ENCODE data around the gene NUTM2D.
"Not testable (repeated sequence)": the region's sequence is repeated elsewhere in the genome, so short reads cannot be mapped to it uniquely, and the experiment has no call there.

The NUTM2D gene

DNA sequence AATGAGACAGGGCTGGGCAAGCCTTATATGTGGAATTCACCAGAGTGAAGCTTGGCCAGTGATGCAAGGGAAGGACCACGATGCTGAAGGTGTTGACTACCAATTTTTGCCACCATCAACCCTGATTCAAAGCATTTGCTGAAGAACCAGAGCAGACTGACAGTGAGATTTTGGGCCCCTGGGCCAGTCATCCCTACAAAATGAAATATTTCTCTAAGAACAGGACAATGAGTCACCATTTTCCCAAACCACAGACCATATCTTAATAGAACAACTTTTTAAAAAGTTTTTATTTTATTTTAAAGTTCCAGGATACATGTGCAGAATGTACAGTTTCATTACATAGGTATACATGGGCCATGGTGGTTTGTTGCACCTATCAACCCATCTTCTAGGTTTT is 16.5 kb downstream of the NUTM2D start:
- peak; percentile 15 for DNase-seq (ENCODE audit: low read depth)

DNA sequence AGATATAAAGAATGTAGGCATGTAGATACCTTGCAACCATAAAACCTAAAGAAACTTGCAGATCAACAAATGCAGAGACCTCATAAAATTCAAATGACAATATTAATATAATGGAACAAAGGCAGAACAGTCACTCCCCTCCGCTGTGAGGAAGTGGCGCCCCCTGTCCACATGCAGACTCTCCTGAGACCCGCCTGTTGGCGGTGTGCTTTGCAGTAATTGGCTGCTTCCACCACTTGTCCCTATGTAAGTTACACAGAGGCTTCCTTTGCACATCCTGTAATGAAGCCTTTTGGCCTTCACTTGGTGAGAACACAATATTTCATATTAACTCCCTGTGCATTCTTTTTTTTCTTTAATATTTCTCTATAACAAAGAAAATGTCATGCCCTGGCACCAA is 21.6 kb downstream of the NUTM2D start:
- not testable (repeated sequence) for DNase-seq (ENCODE audit: low read depth)

GRCh38 chr10:87383149-87383857 is 25.8 kb downstream of the NUTM2D start:
- peak; percentile 15 for DNase-seq (ENCODE audit: low read depth)

- not testable (repeated sequence) for DNase-seq (ENCODE audit: low read depth)
Measured at GRCh38 chr10:87384283-87384682, 26.7 kb downstream of the NUTM2D start.

- DNase-seq (ENCODE audit: low read depth) = not testable (repeated sequence)
Measured at GRCh38 chr10:87385762-87386360, 28.3 kb downstream of the NUTM2D start.

DNA sequence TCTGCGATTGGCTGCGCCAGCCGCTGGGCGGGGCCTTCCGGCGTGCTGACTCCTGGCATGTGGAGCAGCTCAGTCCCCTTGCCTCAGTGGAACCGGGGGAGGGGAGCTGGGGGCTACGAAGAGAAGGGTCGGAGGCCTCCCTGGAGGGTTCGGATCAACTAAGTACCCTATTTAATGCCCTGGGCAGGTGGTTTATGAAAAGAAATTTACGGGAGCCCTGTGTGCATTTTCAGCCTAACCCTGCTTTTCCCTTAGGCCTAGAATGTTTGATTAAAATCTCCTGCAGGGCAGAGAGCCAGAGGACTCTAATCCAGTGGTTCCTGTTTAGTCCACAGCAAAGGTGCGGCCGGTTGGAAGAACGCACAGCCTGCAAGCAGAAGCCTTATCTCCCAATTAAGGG is 33.8 kb downstream of the NUTM2D start:
- DNase-seq (ENCODE audit: low read depth) = not testable (repeated sequence)

DNA sequence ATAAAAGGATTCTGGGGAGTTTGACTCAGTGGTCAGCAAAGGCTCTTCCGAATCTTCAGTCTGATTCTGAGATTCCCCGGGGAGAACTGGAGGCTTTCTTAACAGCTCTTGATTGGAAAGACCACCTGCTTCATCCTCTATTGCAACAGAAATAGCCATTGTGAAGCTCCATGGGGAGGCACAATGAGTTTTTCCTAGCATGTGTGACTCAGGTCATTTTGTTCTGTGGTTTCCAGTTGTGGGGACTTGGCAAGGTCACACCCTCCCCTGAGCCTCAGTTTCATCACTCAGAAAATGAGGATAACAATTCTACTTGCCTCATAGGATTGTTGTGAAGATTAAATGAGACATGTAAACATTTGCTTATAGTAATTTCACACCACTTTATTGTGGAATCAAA is 38.7 kb downstream of the NUTM2D start:
- peak; percentile 6 for DNase-seq (ENCODE audit: low read depth)

DNA sequence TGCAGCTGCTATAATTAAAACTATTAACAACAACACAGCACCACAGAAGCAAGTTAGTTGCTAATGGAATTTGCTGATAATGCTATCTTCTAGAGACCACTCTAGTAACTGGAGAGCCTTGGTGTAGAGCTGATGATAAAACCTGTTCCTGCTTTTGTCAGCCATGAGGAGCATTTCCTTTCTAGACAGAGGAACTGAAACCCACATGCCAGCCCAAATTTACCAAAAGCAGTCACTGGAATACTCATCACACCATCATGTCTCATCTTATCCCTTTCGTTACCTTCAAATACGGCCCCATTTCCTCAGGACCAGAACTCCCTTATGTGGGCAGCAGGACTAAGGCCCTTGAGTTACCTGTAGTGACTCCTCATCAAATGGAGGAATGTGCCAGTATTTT is 40.9 kb downstream of the NUTM2D start:
- DNase-seq (ENCODE audit: low read depth) = not testable (repeated sequence)

GRCh38 chr10:87407516-87408467 is 50.2 kb downstream of the NUTM2D start:
- DNase-seq (ENCODE audit: low read depth) = not testable (repeated sequence)

GRCh38 chr10:87413921-87414320 is 56.4 kb downstream of the NUTM2D start:
- DNase-seq (ENCODE audit: low read depth) = not testable (repeated sequence)

Data from amniotic epithelial cell (primary cell).